ENCODE measurements around the gene NFKBIL1. TPM values are rescaled to one million over a fixed set of nuclear protein-coding genes. Genes with fewer than 3 reads are reported as not detected.

Gene NFKBIL1
- total RNA-seq, 2 experiments from 2014 or later, result 21.8 to 23.2 TPM

GRCh38 chr6:31559958-31560696, 12.7 kb downstream of the NFKBIL1 start:
- peaks cover 46% of the 10 kb centered on the region for H3K36me3 ChIP-seq (ENCODE audit: insufficient read depth, low read length)
- H3K4me2 ChIP-seq (ENCODE audit: low read length), result peak overlapping the region; percentile 81
- H3K9me2 ChIP-seq (ENCODE audit: insufficient read depth, low read length), result no peaks in the 10 kb centered on the region
- ChIA-PET CTCF (ENCODE audit: unreplicated experiment) (interaction anchor here (0.7 kb wide), 1 partner anchor 9 kb away, joined by 3 read pairs; no protein-coding TSS in a partner anchor), POLR2A (interaction anchor here (0.6 to 1.9 kb wide), 9 partner anchors 8 to 61 kb away, joined by 3 to 6 read pairs (median 3); partner anchors contain the start of genes LST1 and TNF)
- H3K4me3 ChIP-seq (ENCODE audit: low read depth, low read length, poor library complexity, severe bottlenecking), result peak overlapping the region; percentile 57
- no peaks in the 10 kb centered on the region for H4K20me1 ChIP-seq (ENCODE audit: insufficient read depth, low read length)
- TF ChIP-seq CTCF (conservative IDR thresholded peaks at IDR 0.05; ENCODE audit: low read length), result no peak
- no peak for TF ChIP-seq EZH2phosphoT487 (IDR thresholded peaks at IDR 0.05; ENCODE audit: borderline replicate concordance, low read depth, low read length)
- no peaks in the 10 kb centered on the region for H3K79me2 ChIP-seq (ENCODE audit: insufficient read depth, low read depth, low read length)
- peaks cover 70% of the 10 kb centered on the region for H3K4me1 ChIP-seq (ENCODE audit: insufficient read depth, low read length, poor library complexity, severe bottlenecking)
- H3K27ac ChIP-seq (ENCODE audit: low read depth, low read length, poor library complexity, severe bottlenecking), result peak overlapping the region; percentile 94
- DNase-seq (ENCODE audit: low spot score), result peak; percentile 90
- intact Hi-C loops (cut with micrococcal nuclease; ENCODE audit: unreplicated experiment), result loop anchor here (1.0 kb wide), 3 partner anchors 8 to 21 kb away; partner anchors contain the start of gene LTA
- BruUV-seq (replicated peaks), result no TSS peak
- H2AFZ ChIP-seq (ENCODE audit: low read length), result no peak overlapping the region
- H3K9me3 ChIP-seq (ENCODE audit: low read length), result no peaks in the 10 kb centered on the region

GRCh38 chr6:31560697-31561058, 13.3 kb downstream of the NFKBIL1 start:
- H3K9me2 ChIP-seq (ENCODE audit: insufficient read depth, low read length), result no peaks in the 10 kb centered on the region
- no peaks in the 10 kb centered on the region for H3K79me2 ChIP-seq (ENCODE audit: insufficient read depth, low read depth, low read length)
- H2AFZ ChIP-seq (ENCODE audit: low read length), result no peak overlapping the region
- peak overlapping the region; percentile 94 for H3K27ac ChIP-seq (ENCODE audit: low read depth, low read length, poor library complexity, severe bottlenecking)
- no peaks in the 10 kb centered on the region for H3K9me3 ChIP-seq (ENCODE audit: low read length)
- ChIA-PET POLR2A (interaction anchor here (1.0 to 1.9 kb wide), 5 partner anchors 8 to 37 kb away, joined by 3 to 6 read pairs (median 4); partner anchors contain the start of gene TNF), CTCF (ENCODE audit: unreplicated experiment) (interaction anchor here (0.7 kb wide), 1 partner anchor 10 kb away, joined by 3 read pairs; no protein-coding TSS in a partner anchor)
- H3K4me3 ChIP-seq (ENCODE audit: low read depth, low read length, poor library complexity, severe bottlenecking), result peak overlapping the region; percentile 57
- no peaks in the 10 kb centered on the region for H4K20me1 ChIP-seq (ENCODE audit: insufficient read depth, low read length)
- H3K4me1 ChIP-seq (ENCODE audit: insufficient read depth, low read length, poor library complexity, severe bottlenecking), result peaks cover 70% of the 10 kb centered on the region
- intact Hi-C loops (cut with micrococcal nuclease; ENCODE audit: unreplicated experiment), result loop anchor here (1.0 kb wide), 3 partner anchors 8 to 21 kb away; partner anchors contain the start of gene LTA
- H3K36me3 ChIP-seq (ENCODE audit: insufficient read depth, low read length), result peaks cover 46% of the 10 kb centered on the region
- no peak for DNase-seq (ENCODE audit: low spot score)
- peak overlapping the region; percentile 81 for H3K4me2 ChIP-seq (ENCODE audit: low read length)
- BruUV-seq (replicated peaks), result no TSS peak
- no peak for TF ChIP-seq CTCF (conservative IDR thresholded peaks at IDR 0.05; ENCODE audit: low read length)
- no peak for TF ChIP-seq EZH2phosphoT487 (IDR thresholded peaks at IDR 0.05; ENCODE audit: borderline replicate concordance, low read depth, low read length)

Measured in OCI-LY7 (cell line).